SU-DHL-6 (cell line): ENCODE data around the gene ABHD12B.

Source experiments
- H2AFZ ChIP-seq: fragments of 200-600 bp; sonication (generic); 2 replicates; pipeline ENCODE4 v1.6.1; 2014; ENCODE audit warnings: low read depth, mild to moderate bottlenecking, moderate library complexity, mixed read lengths, antibody characterized with exemption, low read length; ENCODE audit not compliant: severe bottlenecking
- H3F3A ChIP-seq: fragments of 200-600 bp; shearing (Covaris generic); 2 replicates; pipeline ENCODE4 v1.6.0; 2016; ENCODE audit warnings: antibody characterized with exemption, mild to moderate bottlenecking; ENCODE audit not compliant: insufficient read depth
- H3K27ac ChIP-seq: fragments of 200-600 bp; sonication (generic); 2 replicates; pipeline ENCODE4 v1.5.1; 2016; ENCODE audit warnings: low read depth, mild to moderate bottlenecking, low read length, moderate library complexity, mixed read lengths
- H3K27me3 ChIP-seq: fragments of 200-600 bp; sonication (generic), shearing (Covaris generic); 2 replicates; pipeline ENCODE4 v1.6.0; 2014; ENCODE audit warnings: mild to moderate bottlenecking, low read length
- H3K36me3 ChIP-seq: fragments of 200-600 bp; sonication (generic); 2 replicates; pipeline ENCODE4 v1.6.1; 2014; ENCODE audit warnings: mild to moderate bottlenecking, low read length, mixed read lengths
- H3K4me2 ChIP-seq: fragments of 300-600, 200-600 bp; shearing (Covaris generic), sonication (generic); 2 replicates; pipeline ENCODE4 v1.6.0; 2014; ENCODE audit warnings: low read length, low read depth, mild to moderate bottlenecking; ENCODE audit not compliant: poor library complexity, severe bottlenecking
- H3K4me3 ChIP-seq: fragments of 200-600 bp; sonication (generic); 2 replicates; pipeline ENCODE4 v1.5.1; 2014; ENCODE audit warnings: antibody characterized with exemption, low read length, mild to moderate bottlenecking, mixed read lengths; ENCODE audit not compliant: insufficient read depth, poor library complexity, severe bottlenecking
- H3K79me2 ChIP-seq: fragments of 200-600 bp; sonication (generic); 2 replicates; pipeline ENCODE4 v1.6.1; 2014; ENCODE audit warnings: mild to moderate bottlenecking, low read length, moderate library complexity; ENCODE audit not compliant: insufficient read depth
- H3K9ac ChIP-seq: fragments of 200-600 bp; sonication (generic); 2 replicates; pipeline ENCODE4 v1.7.0; 2014; ENCODE audit warnings: mild to moderate bottlenecking, low read length
- H3K9me2 ChIP-seq: fragments of 200-600 bp; sonication (generic); replicated peaks from 2 replicates; pipeline ENCODE4 v1.6.1; 2014; ENCODE audit warnings: low read length; ENCODE audit not compliant: insufficient read depth
- H3K9me3 ChIP-seq: fragments of 200-600 bp; sonication (generic); 2 replicates; pipeline ENCODE4 v1.6.1; 2014; ENCODE audit warnings: low read length, mixed read lengths; ENCODE audit not compliant: insufficient read depth
- H4K20me1 ChIP-seq: fragments of 200-600 bp; sonication (generic); 2 replicates; pipeline ENCODE4 v1.6.1; 2014; ENCODE audit warnings: low read depth, mild to moderate bottlenecking, antibody characterized with exemption, low read length, moderate library complexity, mixed read lengths
- EZH2phosphoT487 ChIP-seq: fragments of 200-600 bp; sonication (generic), shearing (Covaris generic); conservative IDR thresholded peaks from 2 replicates; pipeline ENCODE4 v1.6.1; 2018; ENCODE audit warnings: mild to moderate bottlenecking, antibody characterized with exemption, low read length, moderate library complexity, mixed read lengths
- TF ChIP-seq, protein P1 (sequence below): fragments of 200-600 bp; sonication (generic); IDR thresholded peaks from one replicate; pipeline ENCODE4 v1.5.1; 2017; ENCODE audit warnings: antibody characterized with exemption, mild to moderate bottlenecking, low read length, moderate library complexity; ENCODE audit not compliant: insufficient read depth, poor library complexity, severe bottlenecking

Gene ABHD12B

DNA sequence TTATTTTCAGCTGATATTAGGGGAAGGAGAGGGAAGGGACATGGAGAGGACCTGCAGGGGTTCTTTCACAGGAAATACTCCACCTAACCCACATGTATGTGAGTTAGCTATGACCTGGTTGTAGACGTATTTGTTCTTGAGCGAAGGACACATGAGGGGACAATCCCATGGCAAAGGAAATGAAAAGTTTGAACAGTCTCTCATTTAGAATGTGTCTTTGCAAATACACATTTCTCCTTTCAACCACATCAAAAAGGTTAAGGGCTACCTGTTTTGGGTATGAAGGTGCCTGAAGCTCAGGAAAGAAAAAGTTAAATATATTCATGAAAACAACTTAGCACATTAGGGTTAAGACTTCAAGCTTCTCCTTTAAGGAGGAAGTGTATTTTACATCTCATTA lies 65.0 kb downstream of the ABHD12B start:
- Histone ChIP-seq H3K36me3 (no peaks in the 10 kb centered on the region), H2AFZ (no peak overlapping the region), H3F3A (no peaks in the 10 kb centered on the region), H3K9ac (no peak overlapping the region), H4K20me1 (no peaks in the 10 kb centered on the region), H3K4me3 (no peak overlapping the region), H3K4me2 (no peak overlapping the region), H3K9me3 (no peaks in the 10 kb centered on the region), H3K9me2 (no peaks in the 10 kb centered on the region), H3K27me3 (no peaks in the 10 kb centered on the region), H3K27ac (no peak overlapping the region), H3K79me2 (no peaks in the 10 kb centered on the region)
- TF ChIP-seq, protein P1, sequence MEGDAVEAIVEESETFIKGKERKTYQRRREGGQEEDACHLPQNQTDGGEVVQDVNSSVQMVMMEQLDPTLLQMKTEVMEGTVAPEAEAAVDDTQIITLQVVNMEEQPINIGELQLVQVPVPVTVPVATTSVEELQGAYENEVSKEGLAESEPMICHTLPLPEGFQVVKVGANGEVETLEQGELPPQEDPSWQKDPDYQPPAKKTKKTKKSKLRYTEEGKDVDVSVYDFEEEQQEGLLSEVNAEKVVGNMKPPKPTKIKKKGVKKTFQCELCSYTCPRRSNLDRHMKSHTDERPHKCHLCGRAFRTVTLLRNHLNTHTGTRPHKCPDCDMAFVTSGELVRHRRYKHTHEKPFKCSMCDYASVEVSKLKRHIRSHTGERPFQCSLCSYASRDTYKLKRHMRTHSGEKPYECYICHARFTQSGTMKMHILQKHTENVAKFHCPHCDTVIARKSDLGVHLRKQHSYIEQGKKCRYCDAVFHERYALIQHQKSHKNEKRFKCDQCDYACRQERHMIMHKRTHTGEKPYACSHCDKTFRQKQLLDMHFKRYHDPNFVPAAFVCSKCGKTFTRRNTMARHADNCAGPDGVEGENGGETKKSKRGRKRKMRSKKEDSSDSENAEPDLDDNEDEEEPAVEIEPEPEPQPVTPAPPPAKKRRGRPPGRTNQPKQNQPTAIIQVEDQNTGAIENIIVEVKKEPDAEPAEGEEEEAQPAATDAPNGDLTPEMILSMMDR: no peak
- no peak for TF ChIP-seq EZH2phosphoT487

DNA sequence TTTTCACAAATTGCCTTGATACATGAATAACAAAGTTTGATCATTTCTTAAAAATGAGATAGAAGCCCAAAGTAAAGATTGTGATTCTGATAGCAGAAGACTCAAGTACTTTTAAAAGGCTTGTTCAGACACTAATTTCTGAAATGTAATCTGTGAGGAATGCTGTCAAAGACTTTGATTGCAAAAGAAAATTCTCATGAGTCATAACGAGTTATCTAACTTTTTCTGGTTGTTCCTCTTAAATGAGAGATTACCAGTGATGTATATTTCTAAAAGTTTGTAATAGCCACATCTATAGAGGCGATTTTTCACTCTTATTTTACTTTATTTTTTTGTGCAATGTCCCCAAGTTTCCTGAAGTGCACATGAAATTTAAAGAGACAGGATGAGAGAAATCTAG lies 65.5 kb downstream of the ABHD12B start:
- no peaks in the 10 kb centered on the region for H3K36me3 ChIP-seq
- H3K27me3 ChIP-seq: no peaks in the 10 kb centered on the region

DNA sequence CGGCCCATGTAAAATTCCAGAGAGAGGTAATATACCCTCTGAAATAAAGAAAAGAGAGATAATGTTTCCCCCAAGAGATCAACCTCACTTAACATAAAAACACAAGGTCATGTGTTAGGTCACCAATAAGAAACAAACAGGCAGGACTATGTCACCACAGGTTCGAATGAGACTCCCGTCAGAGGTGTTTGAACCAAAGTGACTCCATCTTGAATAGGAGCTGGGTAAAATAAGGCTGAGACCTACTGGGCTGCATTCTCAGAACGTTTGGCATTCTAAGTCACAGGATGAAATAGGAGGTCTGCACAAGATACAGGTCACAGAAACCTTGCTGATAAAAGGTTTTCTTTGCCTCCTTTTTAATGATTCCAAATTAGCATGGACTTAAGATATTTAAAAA lies 65.9 kb downstream of the ABHD12B start:
- Histone ChIP-seq H3K9me2 (no peaks in the 10 kb centered on the region), H3K27ac (no peak overlapping the region), H3K9ac (no peak overlapping the region), H3F3A (no peaks in the 10 kb centered on the region), H3K79me2 (no peaks in the 10 kb centered on the region), H2AFZ (no peak overlapping the region), H4K20me1 (no peaks in the 10 kb centered on the region), H3K4me3 (no peak overlapping the region), H3K4me2 (no peak overlapping the region), H3K9me3 (no peaks in the 10 kb centered on the region), H3K36me3 (no peaks in the 10 kb centered on the region), H3K27me3 (no peaks in the 10 kb centered on the region)
- TF ChIP-seq EZH2phosphoT487: no peak
- TF ChIP-seq, protein P1: no peak

More for the DNA sequence above, 65.5 kb downstream of the ABHD12B start:
- no peaks in the 10 kb centered on the region for H3K9me2 ChIP-seq
- no peak overlapping the region for H3K4me3 ChIP-seq
- no peak overlapping the region for H3K27ac ChIP-seq
- no peaks in the 10 kb centered on the region for H4K20me1 ChIP-seq
- H3F3A ChIP-seq: no peaks in the 10 kb centered on the region
- H2AFZ ChIP-seq: no peak overlapping the region
- no peak overlapping the region for H3K9ac ChIP-seq
- no peak overlapping the region for H3K4me2 ChIP-seq
- H3K79me2 ChIP-seq: no peaks in the 10 kb centered on the region
- H3K9me3 ChIP-seq: no peaks in the 10 kb centered on the region
- TF ChIP-seq EZH2phosphoT487: no peak
- TF ChIP-seq, protein P1: no peak
